HepG2 (cell line): ENCODE results near the gene MPPE1. TPM values are rescaled to one million over a fixed set of nuclear protein-coding genes. Genes with fewer than 3 reads are reported as not detected.
"Not testable (repeated sequence)": the region's sequence is repeated elsewhere in the genome, so short reads cannot be mapped to it uniquely, and the experiment has no call there.

ENCODE experiments used
- ATAC-seq: fragments of 200-7000 bp; cut with Tn5 transposase; 3 replicates; pipeline ENCODE4 v1.9.1; 2020; ENCODE audit warnings: mild to moderate bottlenecking, moderate library complexity
- BruUV-seq: library from RNA; stranded (reverse); fragments of 400-500 nt; replicated peaks from 2 replicates; lab custom pipeline; 2021; lab: Mats Ljungman, UMichigan
- CTCF ChIA-PET: fragments of 300-600 bp; formaldehyde crosslinking; extraction: SDS; loops from one replicate; lab custom pipeline; 2021; ENCODE audit warnings: low total read pairs, inconsistent platforms, low intra/inter-chr PET ratio; lab: Yijun Ruan, JAX
- POLR2A ChIA-PET: fragments of 350-600 bp; sonication (Branson Sonifier 250); formaldehyde crosslinking; loops from one replicate; lab custom pipeline; 2020; ENCODE audit warnings: antibody characterized with exemption, inconsistent platforms; lab: Yijun Ruan, JAX
- DNase-seq: peaks from one replicate; pipeline ENCODE4 v3.0.0-alpha.2; 2015; ENCODE audit warnings: low spot score
- FAIRE-seq: peaks from 3 replicates; lab custom pipeline; 2011; peaks lifted over from hg19 to GRCh38; lab: Jason Lieb, UNC
- H2AFZ ChIP-seq: one replicate; pipeline ENCODE4 v1.6.1; 2011; ENCODE audit warnings: low read length, inconsistent platforms
- H3K27ac ChIP-seq: fragments of 300-600 bp; 3 replicates; pipeline ENCODE4 v1.8.0; 2011; ENCODE audit warnings: mixed run types, mild to moderate bottlenecking, mixed read lengths, low read length, inconsistent platforms; ENCODE audit not compliant: insufficient read depth; ENCODE audit errors: extremely low read length
- H3K27me3 ChIP-seq, 2 experiments: fragments of 200-600 bp in 1 of 2; 2 replicates in 1 of 2; 3 replicates in 1 of 2; pipeline versions ENCODE4 v1.6.0 to v1.8.0; 2011; ENCODE audit warnings: low read length in 2 of 2, mild to moderate bottlenecking in 2 of 2, moderate library complexity in 2 of 2, inconsistent platforms in 1 of 2; ENCODE audit not compliant: insufficient read depth in 2 of 2, control insufficient read depth in 1 of 2
- H3K36me3 ChIP-seq, 2 experiments: fragments of 200-600 bp in 1 of 2; replicated peaks in 1 of 2; 2 replicates in 1 of 2; 3 replicates in 1 of 2; pipeline versions ENCODE4 v1.5.1 to v1.8.0; 2011; ENCODE audit warnings: low read length in 2 of 2, inconsistent platforms in 1 of 2; ENCODE audit not compliant: insufficient read depth in 2 of 2, control insufficient read depth in 1 of 2
- H3K4me1 ChIP-seq: 2 replicates; pipeline ENCODE4 v1.5.1; 2012; ENCODE audit warnings: low read length, inconsistent platforms; ENCODE audit not compliant: insufficient read depth
- H3K4me2 ChIP-seq: 2 replicates; pipeline ENCODE4 v1.6.0; 2011; ENCODE audit warnings: low read depth, low read length, inconsistent platforms
- H3K4me3 ChIP-seq, 3 experiments: fragments of 200-600 bp in 1 of 3; sonication (generic), shearing (Covaris generic) in 1 of 3; replicated peaks in 1 of 3; 2 replicates each; pipeline ENCODE4 v1.5.1; 2011 to 2016; ENCODE audit warnings: low read length in 3 of 3, inconsistent platforms in 2 of 3, low read depth in 2 of 3, mild to moderate bottlenecking in 2 of 3, control low read depth in 1 of 3, mixed read lengths in 1 of 3; ENCODE audit not compliant: insufficient read depth in 1 of 3
- H3K79me2 ChIP-seq: one replicate; pipeline ENCODE4 v1.6.1; 2011; ENCODE audit warnings: low read length, inconsistent platforms; ENCODE audit not compliant: insufficient read depth
- H3K9ac ChIP-seq: 2 replicates; pipeline ENCODE4 v1.6.0; 2011; ENCODE audit warnings: mild to moderate bottlenecking, low read depth, low read length, inconsistent platforms; ENCODE audit not compliant: insufficient read depth
- H3K9me3 ChIP-seq: 2 replicates; pipeline ENCODE4 v1.5.1; 2012; ENCODE audit warnings: mild to moderate bottlenecking, low read length
- H4K20me1 ChIP-seq: 2 replicates; pipeline ENCODE4 v1.6.0; 2011; ENCODE audit warnings: inconsistent platforms, mild to moderate bottlenecking, low read length, moderate library complexity; ENCODE audit not compliant: insufficient read depth
- NCOR1 ChIP-seq: fragments of 200-600 bp; sonication (generic); IDR thresholded peaks from 2 replicates; pipeline ENCODE4 v1.7.0; 2017; ENCODE audit warnings: antibody characterized with exemption, low read length, borderline replicate concordance
- WGBS: methylation state at CpG from one replicate; pipeline ENCODE4 v1.1.6; 2017; ENCODE audit warnings: low lambda C conversion rate; 5-methylcytosine and 5-hydroxymethylcytosine counted together
- in situ Hi-C: cut with HindIII; loops from 2 replicates; pipeline ENCODE4 v1.10.0; 2017; ENCODE audit warnings: low pct_unique_long_range_greater_than_20kb; ENCODE audit not compliant: extremely low pct_ligation_motif_present
- intact Hi-C: fragments of 100-400 bp; cut with micrococcal nuclease; formaldehyde crosslinking; loops from one replicate; pipeline ENCODE4 v1.10.0; 2022; ENCODE audit not compliant: unreplicated experiment
- polyA plus RNA-seq, 8 experiments: library from polyadenylated mRNA; depleted of rRNA in 3 of 8; stranded (reverse) in 7 of 8; unstranded in 1 of 8; fragments of >200 nt; fragmentation: Illumina TruSeq in 4 of 8; extraction: Trizol in 4 of 8; gene quantifications; 2 replicates each; pipeline versions ENCODE4 v1.2.1 to v1.2.3, GENCODE V29; 2011 to 2016; ENCODE audit warnings: low read depth in 4 of 8, missing spikeins in 1 of 8, mixed read lengths in 1 of 8; ENCODE audit not compliant: insufficient read depth in 1 of 8
- total RNA-seq, 5 experiments: library from RNA; depleted of rRNA; stranded (reverse); fragments of >200 nt; fragmentation: Illumina TruSeq; extraction: Trizol; gene quantifications; 2 replicates each; pipeline ENCODE4 v1.2.3, GENCODE V29; 2016; ENCODE audit warnings: low read depth in 1 of 5
- TF ChIP-seq, protein P1 (sequence below): IDR thresholded peaks from 2 replicates; pipeline ENCODE4 v1.6.1; 2016; ENCODE audit warnings: low read depth, missing genetic modification reagents, missing compliant biosample characterization

MPPE1 gene
- total and polyA plus RNA-seq, 2 of the 13 experiments (the other 11 are each of a cell fraction or from before 2014, with no cell fraction given), result 9.6 to 11.9 TPM

DNA sequence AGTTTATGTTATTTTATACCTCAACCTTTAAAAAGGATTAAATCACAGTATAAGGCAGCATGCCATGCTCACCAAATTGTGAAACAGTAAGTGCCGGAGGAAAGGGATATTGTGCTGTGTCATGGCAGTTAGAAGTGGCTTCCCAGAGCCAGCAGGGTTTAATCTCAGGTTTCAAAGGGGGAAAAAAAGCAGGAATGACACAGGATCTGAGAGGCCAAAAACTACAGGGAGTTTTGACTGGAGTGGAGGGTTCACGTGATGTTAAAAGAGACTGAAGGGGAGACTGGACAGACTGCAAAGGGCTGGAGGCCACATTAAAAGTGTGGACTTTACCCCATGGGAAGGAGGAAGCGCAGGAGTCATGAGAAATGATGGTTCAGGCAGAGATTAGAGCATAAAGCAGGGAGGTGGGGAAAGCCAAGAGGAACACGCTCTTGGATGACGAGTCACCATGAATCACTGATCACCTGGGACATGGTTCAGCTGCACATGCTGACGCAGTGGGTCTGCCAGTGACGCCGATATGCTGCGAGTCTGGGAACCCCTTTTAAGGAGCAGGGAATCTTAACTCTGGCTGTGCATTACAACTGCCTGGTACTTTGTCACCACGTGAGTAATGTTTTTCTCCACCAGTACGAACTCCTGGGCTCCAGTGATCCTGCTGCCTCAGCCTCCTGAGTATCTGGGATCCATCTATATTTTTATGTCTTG lies 50.8 kb downstream of the MPPE1 start (continued):
- TF ChIP-seq, protein P1, sequence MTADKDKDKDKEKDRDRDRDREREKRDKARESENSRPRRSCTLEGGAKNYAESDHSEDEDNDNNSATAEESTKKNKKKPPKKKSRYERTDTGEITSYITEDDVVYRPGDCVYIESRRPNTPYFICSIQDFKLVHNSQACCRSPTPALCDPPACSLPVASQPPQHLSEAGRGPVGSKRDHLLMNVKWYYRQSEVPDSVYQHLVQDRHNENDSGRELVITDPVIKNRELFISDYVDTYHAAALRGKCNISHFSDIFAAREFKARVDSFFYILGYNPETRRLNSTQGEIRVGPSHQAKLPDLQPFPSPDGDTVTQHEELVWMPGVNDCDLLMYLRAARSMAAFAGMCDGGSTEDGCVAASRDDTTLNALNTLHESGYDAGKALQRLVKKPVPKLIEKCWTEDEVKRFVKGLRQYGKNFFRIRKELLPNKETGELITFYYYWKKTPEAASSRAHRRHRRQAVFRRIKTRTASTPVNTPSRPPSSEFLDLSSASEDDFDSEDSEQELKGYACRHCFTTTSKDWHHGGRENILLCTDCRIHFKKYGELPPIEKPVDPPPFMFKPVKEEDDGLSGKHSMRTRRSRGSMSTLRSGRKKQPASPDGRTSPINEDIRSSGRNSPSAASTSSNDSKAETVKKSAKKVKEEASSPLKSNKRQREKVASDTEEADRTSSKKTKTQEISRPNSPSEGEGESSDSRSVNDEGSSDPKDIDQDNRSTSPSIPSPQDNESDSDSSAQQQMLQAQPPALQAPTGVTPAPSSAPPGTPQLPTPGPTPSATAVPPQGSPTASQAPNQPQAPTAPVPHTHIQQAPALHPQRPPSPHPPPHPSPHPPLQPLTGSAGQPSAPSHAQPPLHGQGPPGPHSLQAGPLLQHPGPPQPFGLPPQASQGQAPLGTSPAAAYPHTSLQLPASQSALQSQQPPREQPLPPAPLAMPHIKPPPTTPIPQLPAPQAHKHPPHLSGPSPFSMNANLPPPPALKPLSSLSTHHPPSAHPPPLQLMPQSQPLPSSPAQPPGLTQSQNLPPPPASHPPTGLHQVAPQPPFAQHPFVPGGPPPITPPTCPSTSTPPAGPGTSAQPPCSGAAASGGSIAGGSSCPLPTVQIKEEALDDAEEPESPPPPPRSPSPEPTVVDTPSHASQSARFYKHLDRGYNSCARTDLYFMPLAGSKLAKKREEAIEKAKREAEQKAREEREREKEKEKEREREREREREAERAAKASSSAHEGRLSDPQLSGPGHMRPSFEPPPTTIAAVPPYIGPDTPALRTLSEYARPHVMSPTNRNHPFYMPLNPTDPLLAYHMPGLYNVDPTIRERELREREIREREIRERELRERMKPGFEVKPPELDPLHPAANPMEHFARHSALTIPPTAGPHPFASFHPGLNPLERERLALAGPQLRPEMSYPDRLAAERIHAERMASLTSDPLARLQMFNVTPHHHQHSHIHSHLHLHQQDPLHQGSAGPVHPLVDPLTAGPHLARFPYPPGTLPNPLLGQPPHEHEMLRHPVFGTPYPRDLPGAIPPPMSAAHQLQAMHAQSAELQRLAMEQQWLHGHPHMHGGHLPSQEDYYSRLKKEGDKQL, result 0 out of 2 replicates have a peak, but pooled peaks have one; percentile 11
- TF ChIP-seq NCOR1, result peak; percentile 79; the same call in 1 of the 2 replicates

DNA sequence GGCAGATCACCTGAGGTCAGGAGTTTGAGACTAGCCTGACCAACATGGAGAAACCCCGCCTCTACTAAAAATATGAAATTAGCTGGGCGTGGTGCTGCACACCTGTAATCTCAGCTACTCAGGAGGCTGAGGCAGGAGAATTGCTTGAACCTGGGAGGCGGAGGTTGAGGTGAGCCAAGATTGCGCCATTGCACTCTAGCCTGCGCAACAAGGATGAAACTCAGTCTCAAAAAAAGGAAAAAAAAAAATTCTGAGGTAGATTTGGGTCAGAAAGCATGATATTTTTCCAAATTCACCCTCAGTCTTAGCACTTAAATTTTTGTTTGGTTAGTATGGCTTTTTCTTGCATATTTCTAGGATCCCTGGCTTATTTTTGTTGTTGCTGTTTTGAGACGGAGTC lies 53.6 kb downstream of the MPPE1 start:
- H3K27ac ChIP-seq, H2AFZ ChIP-seq, H3K9ac ChIP-seq, BruUV-seq, FAIRE-seq, H3K4me2 ChIP-seq, H3K4me3 ChIP-seq, in situ Hi-C loops, H3K27me3 ChIP-seq, H3K9me3 ChIP-seq, H3K36me3 ChIP-seq, ATAC-seq, DNase-seq, H4K20me1 ChIP-seq, CTCF ChIA-PET: not testable (repeated sequence)
- Histone ChIP-seq H3K4me1 (peaks cover 71% of the 10 kb centered on the region), H3K79me2 (peaks cover 27% of the 10 kb centered on the region)
- POLR2A ChIA-PET, result interaction anchor here (0.6 kb wide), 1 partner anchor 14 kb away, joined by 3 read pairs; no protein-coding TSS in a partner anchor
- 92% methylated on average over 6 of the region's 6 CpGs for WGBS
- intact Hi-C loops, result loop anchor here (10.0 kb wide), 2 partner anchors 50 to 140 kb away; partner anchors contain the start of gene MPPE1
